Neural progenitor cell (in vitro differentiated cells): ENCODE measurements around the gene DNAJB14. TPM values are rescaled to one million over a fixed set of nuclear protein-coding genes. Genes with fewer than 3 reads are reported as not detected.

ENCODE experiments used
- DNase-seq: peaks from one replicate; pipeline ENCODE4 v3.0.0-alpha.2; 2016; ENCODE audit warnings: low spot score
- H2AFZ ChIP-seq: fragments of 200-600 bp; sonication (generic); replicated peaks from 2 replicates; pipeline ENCODE4 v1.6.1; 2016; ENCODE audit warnings: antibody characterized with exemption
- H3F3A ChIP-seq: fragments of 200-600 bp; sonication (generic); 2 replicates; pipeline ENCODE4 v1.6.1; 2016; ENCODE audit warnings: antibody characterized with exemption, low read depth
- H3K27ac ChIP-seq: fragments of 200-600 bp; sonication (generic); 2 replicates; pipeline ENCODE4 v1.5.1; 2016; ENCODE audit warnings: mild to moderate bottlenecking
- H3K27me3 ChIP-seq: fragments of 200-600 bp; sonication (generic); 2 replicates; pipeline ENCODE4 v1.6.1; 2016; ENCODE audit warnings: mild to moderate bottlenecking, moderate library complexity
- H3K36me3 ChIP-seq: fragments of 200-600 bp; sonication (generic); 2 replicates; pipeline ENCODE4 v1.5.1; 2016
- H3K4me1 ChIP-seq: fragments of 200-600 bp; sonication (generic); 2 replicates; pipeline ENCODE4 v1.6.1; 2016; ENCODE audit warnings: mixed run types
- H3K4me2 ChIP-seq: fragments of 200-600 bp; sonication (generic); 2 replicates; pipeline ENCODE4 v1.6.1; 2016
- H3K4me3 ChIP-seq: fragments of 200-600 bp; sonication (generic); 2 replicates; pipeline ENCODE4 v1.5.1; 2016
- H3K79me2 ChIP-seq: fragments of 200-600 bp; sonication (generic); 2 replicates; pipeline ENCODE4 v1.6.1; 2016; ENCODE audit warnings: low read depth
- H3K9ac ChIP-seq: fragments of 200-600 bp; sonication (generic); 2 replicates; pipeline ENCODE4 v1.6.1; 2016
- H3K9me3 ChIP-seq: fragments of 200-600 bp; sonication (generic); 2 replicates; pipeline ENCODE4 v1.5.1; 2016; ENCODE audit warnings: low read depth
- H4K20me1 ChIP-seq: fragments of 200-600 bp; sonication (generic); 2 replicates; pipeline ENCODE4 v1.6.1; 2016; ENCODE audit warnings: low read depth
- H3K27ac Mint-ChIP-seq: 3 replicates; pipeline ENCODE4 v1.8.0; 2021; ENCODE audit warnings: mixed read lengths
- H3K27me3 Mint-ChIP-seq: 2 replicates; pipeline ENCODE4 v1.8.0; 2022; ENCODE audit warnings: low read depth, mild to moderate bottlenecking, inconsistent platforms, moderate library complexity, mixed read lengths; ENCODE audit not compliant: insufficient read depth
- H3K36me3 Mint-ChIP-seq: 3 replicates; pipeline ENCODE4 v1.8.0; 2021; ENCODE audit warnings: mixed read lengths
- H3K4me1 Mint-ChIP-seq: 3 replicates; pipeline ENCODE4 v1.8.0; 2021; ENCODE audit warnings: mixed read lengths
- H3K4me3 Mint-ChIP-seq: 3 replicates; pipeline ENCODE4 v1.8.0; 2021; ENCODE audit warnings: mild to moderate bottlenecking, moderate library complexity, mixed read lengths
- H3K9me3 Mint-ChIP-seq: 3 replicates; pipeline ENCODE4 v1.8.0; 2020; ENCODE audit warnings: mixed read lengths
- CTCF ChIP-seq: fragments of 200-600 bp; sonication (generic); IDR thresholded peaks from 2 replicates; pipeline ENCODE4 v1.5.1; 2017; ENCODE audit warnings: antibody characterized with exemption, mild to moderate bottlenecking
- EZH2 ChIP-seq: fragments of 200-600 bp; sonication (generic); IDR thresholded peaks from 2 replicates; pipeline ENCODE4 v1.6.1; 2017; ENCODE audit warnings: antibody characterized with exemption, mild to moderate bottlenecking, moderate library complexity
- EZH2phosphoT487 ChIP-seq: fragments of 200-600 bp; sonication (generic); IDR thresholded peaks from 2 replicates; pipeline ENCODE4 v1.6.1; 2017; ENCODE audit warnings: antibody characterized with exemption
- total RNA-seq: library from RNA; depleted of rRNA; stranded (reverse); fragments of >200 nt; gene quantifications from 2 replicates; pipeline ENCODE4 v1.2.3, GENCODE V29; 2015; ENCODE audit warnings: low replicate concordance

DNAJB14 gene
- total RNA-seq, 1 donor from 2014 or later: 56.5 TPM

GRCh38 chr4:99861120-99861905 lies 85.1 kb downstream of the DNAJB14 start:
- Histone ChIP-seq H3K27ac (no peak overlapping the region), H2AFZ (no peak overlapping the region), H3K4me2 (no peak overlapping the region), H4K20me1 (no peaks in the 10 kb centered on the region), H3K36me3 (no peaks in the 10 kb centered on the region), H3F3A (no peaks in the 10 kb centered on the region), H3K27me3 (no peaks in the 10 kb centered on the region), H3K9ac (no peak overlapping the region), H3K4me3 (no peak overlapping the region), H3K79me2 (no peaks in the 10 kb centered on the region), H3K9me3 (no peaks in the 10 kb centered on the region), H3K4me1 (no peaks in the 10 kb centered on the region)
- no peaks in the 10 kb centered on the region for H3K36me3 Mint-ChIP-seq
- no peaks in the 10 kb centered on the region for H3K9me3 Mint-ChIP-seq
- no peak overlapping the region for H3K4me3 Mint-ChIP-seq
- DNase-seq: no peak
- H3K27ac Mint-ChIP-seq: no peak overlapping the region
- H3K4me1 Mint-ChIP-seq: peaks cover under 1% of the 10 kb centered on the region
- no peaks in the 10 kb centered on the region for H3K27me3 Mint-ChIP-seq
- no peak for TF ChIP-seq EZH2
- no peak for TF ChIP-seq EZH2phosphoT487
- TF ChIP-seq CTCF: no peak

- Mint-ChIP-seq H3K4me3 (no peak overlapping the region), H3K27me3 (no peaks in the 10 kb centered on the region), H3K27ac (no peak overlapping the region), H3K9me3 (no peaks in the 10 kb centered on the region), H3K36me3 (no peaks in the 10 kb centered on the region), H3K4me1 (peaks cover 2% of the 10 kb centered on the region)
- H4K20me1 ChIP-seq: no peaks in the 10 kb centered on the region
- no peaks in the 10 kb centered on the region for H3K4me1 ChIP-seq
- H3K4me2 ChIP-seq: no peak overlapping the region
- no peak overlapping the region for H3K9ac ChIP-seq
- TF ChIP-seq EZH2: no peak
- no peak for TF ChIP-seq CTCF
- TF ChIP-seq EZH2phosphoT487: no peak
- H3K79me2 ChIP-seq: no peaks in the 10 kb centered on the region
- H3F3A ChIP-seq: no peaks in the 10 kb centered on the region
- no peaks in the 10 kb centered on the region for H3K27me3 ChIP-seq
- H3K27ac ChIP-seq: no peak overlapping the region
- no peak overlapping the region for H2AFZ ChIP-seq
- no peak overlapping the region for H3K4me3 ChIP-seq
- no peaks in the 10 kb centered on the region for H3K9me3 ChIP-seq
- H3K36me3 ChIP-seq: no peaks in the 10 kb centered on the region
- no peak for DNase-seq
Measured at GRCh38 chr4:99860521-99860920, 85.9 kb downstream of the DNAJB14 start.

- Mint-ChIP-seq H3K27me3 (no peaks in the 10 kb centered on the region), H3K4me1 (peaks cover 6% of the 10 kb centered on the region), H3K27ac (no peak overlapping the region), H3K9me3 (no peaks in the 10 kb centered on the region), H3K4me3 (no peak overlapping the region), H3K36me3 (no peaks in the 10 kb centered on the region)
- Histone ChIP-seq H3K4me2 (no peak overlapping the region), H3K27ac (no peak overlapping the region), H3K9ac (no peak overlapping the region), H3K79me2 (no peaks in the 10 kb centered on the region), H3K9me3 (no peaks in the 10 kb centered on the region), H2AFZ (no peak overlapping the region), H3K4me3 (no peak overlapping the region), H3F3A (no peaks in the 10 kb centered on the region), H4K20me1 (no peaks in the 10 kb centered on the region), H3K27me3 (no peaks in the 10 kb centered on the region), H3K4me1 (no peaks in the 10 kb centered on the region), H3K36me3 (no peaks in the 10 kb centered on the region)
- DNase-seq: no peak
- TF ChIP-seq EZH2phosphoT487 (no peak), EZH2 (no peak), CTCF (no peak)
Measured at GRCh38 chr4:99859618-99860017, 86.8 kb downstream of the DNAJB14 start.
